Esophagus muscularis mucosa (tissue), 4 donors: ENCODE data around the gene MAP3K6. TPM values are rescaled to one million over a fixed set of nuclear protein-coding genes. Genes with fewer than 3 reads are reported as not detected.
A peak's percentile ranks its signal among the peaks of the same experiment; 100 is the strongest.

Experiments used
- DNase-seq: peaks from one replicate; pipeline ENCODE4 v3.0.0-alpha.2; 2017; ENCODE audit errors: extremely low spot score
- H3K27ac ChIP-seq, 4 donors: fragments of 200-600 bp; sonication (generic); replicated peaks in 1 of 4; 1 replicate in 3 of 4; 2 replicates in 1 of 4; pipeline ENCODE4 v1.5.1; 2016 to 2019; ENCODE audit warnings: mild to moderate bottlenecking in 1 of 4
- H3K27me3 ChIP-seq, 4 donors: fragments of 200-600 bp; sonication (generic); one replicate each; pipeline versions ENCODE4 v1.5.1 to v1.6.0; 2016 to 2019
- H3K36me3 ChIP-seq, 4 donors: fragments of 200-600 bp; sonication (generic); one replicate each; pipeline ENCODE4 v1.5.1; 2016 to 2019
- H3K4me1 ChIP-seq, 4 donors: fragments of 200-600 bp; sonication (generic); one replicate each; pipeline ENCODE4 v1.5.1; 2016 to 2019
- H3K4me3 ChIP-seq, 4 donors: fragments of 200-600 bp; sonication (generic); 1 replicate in 2 of 4; 2 replicates in 2 of 4; pipeline ENCODE4 v1.5.1; 2016 to 2019; ENCODE audit warnings: mild to moderate bottlenecking in 4 of 4, moderate library complexity in 1 of 4
- H3K9me3 ChIP-seq, 4 donors: fragments of 200-600 bp; sonication (generic); 1 replicate in 3 of 4; 2 replicates in 1 of 4; pipeline ENCODE4 v1.5.1; 2016 to 2019
- EP300 ChIP-seq: sonication (generic); formaldehyde crosslinking; IDR thresholded peaks from one replicate; pipeline ENCODE4 v1.6.1; 2017; ENCODE audit warnings: antibody characterized with exemption
- POLR2A ChIP-seq: fragments of 450-650 bp; IDR thresholded peaks from one replicate; pipeline ENCODE4 v1.6.1; 2017; ENCODE audit warnings: antibody characterized with exemption, moderate library complexity, mild to moderate bottlenecking, low read depth
- POLR2AphosphoS5 ChIP-seq, 2 donors: sonication (generic); formaldehyde crosslinking; IDR thresholded peaks; one replicate each; pipeline ENCODE4 v1.6.1; 2017; ENCODE audit warnings: antibody characterized with exemption in 2 of 2
- WGBS: methylation state at CpG from one replicate; pipeline ENCODE4 v1.1.5; 2018; 5-methylcytosine and 5-hydroxymethylcytosine counted together
- intact Hi-C: fragments of 100-400 bp; cut with DNase I; formaldehyde crosslinking; loops from one replicate; pipeline ENCODE4 v1.15.1; 2023
- total RNA-seq, 4 donors: library from RNA; depleted of rRNA; stranded (reverse); fragments of >200 nt; gene quantifications; one replicate each; pipeline versions ENCODE4 v1.1.0 to v1.2.1, GENCODE V29; 2016
- TF ChIP-seq, protein P1 (sequence below), 3 experiments: fragments of 200-600 bp in 2 of 3; fragments of 450-650 bp in 1 of 3; sonication (generic) in 2 of 3; IDR thresholded peaks; one replicate each; pipeline ENCODE4 v1.5.1; 2017 to 2019; ENCODE audit warnings: antibody characterized with exemption in 3 of 3, mild to moderate bottlenecking in 2 of 3, moderate library complexity in 1 of 3

The MAP3K6 gene
- total RNA-seq, 4 donors from 2014 or later: 29.7 to 80.1 (median 55.4) TPM

DNA sequence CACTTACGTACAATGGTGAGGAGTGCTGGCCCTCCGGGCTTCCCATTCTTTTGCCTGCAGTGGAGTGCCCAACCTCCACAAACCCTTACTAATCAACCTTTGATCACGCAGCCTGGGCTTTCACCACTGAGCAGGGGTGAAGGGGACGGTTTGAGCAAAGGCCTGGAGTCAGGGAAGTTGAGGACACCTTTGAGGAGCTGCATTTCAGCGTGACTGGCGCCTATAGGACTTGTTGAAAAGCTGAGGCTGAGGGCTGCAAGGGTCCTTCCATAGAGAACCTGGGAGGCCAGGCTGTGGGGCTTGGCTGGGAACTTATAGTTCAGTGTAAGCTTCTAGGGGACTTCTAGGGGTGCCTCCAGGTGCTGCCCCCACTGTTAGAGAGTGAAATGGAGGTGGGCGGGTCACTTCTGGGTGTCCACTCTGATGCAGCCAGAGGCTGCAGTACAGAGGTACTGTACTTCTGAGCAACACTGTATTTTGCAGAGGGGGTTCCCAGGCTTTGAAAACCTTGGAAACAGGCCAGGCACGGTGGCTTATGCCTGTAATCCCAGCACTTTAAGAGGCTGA lies 15.1 kb downstream of the MAP3K6 start:
- intact Hi-C loops: no loop called here
- Histone ChIP-seq H3K36me3 (peaks cover 32 to 42% (median 39%) of the 10 kb centered on the region in 4 donors), H3K27me3 (peaks cover 0 to 40% (median 7%) of the 10 kb centered on the region in 4 donors), H3K9me3 (no peaks in the 10 kb centered on the region), H3K4me3 (peak overlapping the region; percentile 53 to 59 (median 56)), H3K27ac (peak overlapping the region in 3 of 4 donors; percentile 43 to 52 (median 49)), H3K4me1 (peaks cover 23 to 32% (median 30%) of the 10 kb centered on the region in 4 donors)
- 65% methylated on average over 6 of the region's 8 CpGs for WGBS
- TF ChIP-seq POLR2AphosphoS5 (IDR thresholded peaks at IDR 0.05) (no peak), EP300 (no peak), POLR2A (no peak)
- TF ChIP-seq, protein P1, sequence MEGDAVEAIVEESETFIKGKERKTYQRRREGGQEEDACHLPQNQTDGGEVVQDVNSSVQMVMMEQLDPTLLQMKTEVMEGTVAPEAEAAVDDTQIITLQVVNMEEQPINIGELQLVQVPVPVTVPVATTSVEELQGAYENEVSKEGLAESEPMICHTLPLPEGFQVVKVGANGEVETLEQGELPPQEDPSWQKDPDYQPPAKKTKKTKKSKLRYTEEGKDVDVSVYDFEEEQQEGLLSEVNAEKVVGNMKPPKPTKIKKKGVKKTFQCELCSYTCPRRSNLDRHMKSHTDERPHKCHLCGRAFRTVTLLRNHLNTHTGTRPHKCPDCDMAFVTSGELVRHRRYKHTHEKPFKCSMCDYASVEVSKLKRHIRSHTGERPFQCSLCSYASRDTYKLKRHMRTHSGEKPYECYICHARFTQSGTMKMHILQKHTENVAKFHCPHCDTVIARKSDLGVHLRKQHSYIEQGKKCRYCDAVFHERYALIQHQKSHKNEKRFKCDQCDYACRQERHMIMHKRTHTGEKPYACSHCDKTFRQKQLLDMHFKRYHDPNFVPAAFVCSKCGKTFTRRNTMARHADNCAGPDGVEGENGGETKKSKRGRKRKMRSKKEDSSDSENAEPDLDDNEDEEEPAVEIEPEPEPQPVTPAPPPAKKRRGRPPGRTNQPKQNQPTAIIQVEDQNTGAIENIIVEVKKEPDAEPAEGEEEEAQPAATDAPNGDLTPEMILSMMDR (IDR thresholded peaks at IDR 0.05): no peak
- DNase-seq: no peak

DNA sequence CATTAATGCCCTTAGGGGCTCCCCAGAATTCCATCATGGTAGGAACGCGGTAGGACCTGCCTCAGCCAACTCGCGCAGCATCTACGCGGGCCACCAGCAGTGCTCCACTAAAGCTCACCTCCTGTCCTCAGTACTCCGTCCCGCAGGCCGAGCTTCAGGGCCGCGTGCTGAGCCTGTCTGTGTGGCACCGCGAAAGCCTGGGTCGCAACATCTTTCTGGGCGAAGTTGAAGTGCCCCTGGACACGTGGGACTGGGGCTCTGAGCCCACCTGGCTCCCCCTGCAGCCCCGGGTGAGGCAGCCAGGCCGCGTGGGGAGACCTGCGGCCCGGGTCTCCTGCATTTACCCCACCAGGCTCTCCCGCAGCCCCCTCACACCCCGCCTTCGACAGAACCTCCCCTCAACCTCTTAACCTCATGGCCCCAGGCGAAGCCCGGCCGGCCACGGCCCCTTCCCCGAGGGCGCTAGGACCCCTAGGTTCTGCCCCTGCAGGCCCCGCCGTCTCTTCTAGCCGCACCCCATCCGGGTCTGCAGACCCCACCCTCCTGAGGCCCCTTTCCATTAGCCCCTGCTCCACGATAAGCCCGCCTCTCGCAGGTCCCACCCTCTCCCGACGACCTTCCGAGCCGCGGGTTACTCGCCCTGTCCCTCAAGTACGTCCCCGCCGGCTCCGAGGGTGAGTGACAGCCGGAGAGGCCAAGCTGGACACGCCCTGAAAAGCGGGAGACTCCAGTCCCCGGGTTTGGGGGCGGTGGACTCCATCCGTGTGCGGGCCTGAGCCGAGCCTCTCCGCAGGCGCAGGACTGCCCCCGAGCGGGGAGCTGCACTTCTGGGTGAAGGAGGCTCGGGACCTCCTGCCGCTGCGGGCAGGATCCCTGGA lies 15.9 kb downstream of the MAP3K6 start:
- H3K27me3 ChIP-seq: peaks cover 0 to 40% (median 7%) of the 10 kb centered on the region in 4 donors
- no peaks in the 10 kb centered on the region for H3K9me3 ChIP-seq
- H3K27ac ChIP-seq: peak overlapping the region in 3 of 4 donors; percentile 43 to 52 (median 49)
- peak overlapping the region; percentile 53 to 59 (median 56) for H3K4me3 ChIP-seq
- H3K36me3 ChIP-seq: peaks cover 25 to 35% (median 32%) of the 10 kb centered on the region in 4 donors
- 42% methylated on average over 34 of the region's 62 CpGs for WGBS
- DNase-seq: no peak
- intact Hi-C loops: no loop called here
- TF ChIP-seq POLR2A: no peak
- TF ChIP-seq, protein P1 (IDR thresholded peaks at IDR 0.05): no peak
- TF ChIP-seq POLR2AphosphoS5 (IDR thresholded peaks at IDR 0.05): peak in 1 of 2 donors; percentile 8
- TF ChIP-seq EP300: no peak
- H3K4me1 ChIP-seq: peaks cover 23 to 32% (median 30%) of the 10 kb centered on the region in 4 donors

DNA sequence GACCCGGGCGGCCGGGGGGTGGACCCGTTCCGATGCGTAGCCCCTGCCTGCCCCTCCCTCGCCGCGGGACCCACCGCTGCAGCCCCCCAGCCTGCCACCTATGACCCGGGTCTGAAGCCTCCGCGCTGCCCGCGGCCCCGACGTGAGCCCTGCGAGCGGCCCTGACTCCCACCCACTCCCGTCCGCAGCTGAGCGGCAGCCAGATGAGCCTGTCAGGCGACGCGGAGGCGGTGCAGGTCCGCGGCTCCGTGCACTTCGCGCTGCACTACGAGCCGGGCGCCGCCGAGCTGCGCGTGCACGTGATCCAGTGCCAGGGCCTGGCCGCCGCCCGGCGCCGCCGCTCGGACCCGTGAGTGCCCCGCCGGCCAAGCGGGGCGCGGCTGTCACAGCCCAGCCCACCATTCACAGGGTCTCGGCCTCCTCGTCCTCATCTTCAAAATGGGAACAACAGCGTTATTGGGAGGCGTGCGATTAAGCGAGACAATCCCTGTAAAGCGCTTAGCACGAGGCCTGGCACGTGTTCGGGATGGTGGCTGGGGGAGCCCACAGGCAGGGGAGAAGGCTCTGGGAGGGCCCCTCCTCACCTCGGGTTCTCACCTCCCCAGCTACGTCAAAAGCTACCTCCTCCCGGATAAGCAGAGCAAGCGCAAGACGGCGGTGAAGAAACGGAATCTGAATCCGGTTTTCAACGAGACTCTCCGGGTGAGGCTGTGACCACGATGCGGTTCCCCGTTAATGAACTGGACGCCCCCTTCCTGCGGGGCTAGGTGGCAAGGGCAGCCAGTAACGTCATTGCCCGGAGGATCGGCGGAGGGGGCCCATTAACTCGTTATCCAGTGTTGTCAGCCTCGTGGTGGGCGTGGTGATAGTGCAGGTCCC lies 16.7 kb downstream of the MAP3K6 start:
- peak overlapping the region; percentile 53 to 59 (median 56) for H3K4me3 ChIP-seq
- H3K27ac ChIP-seq: no peak overlapping the region
- intact Hi-C loops: no loop called here
- H3K27me3 ChIP-seq: peaks cover 0 to 40% (median 7%) of the 10 kb centered on the region in 4 donors
- peaks cover 23 to 32% (median 30%) of the 10 kb centered on the region in 4 donors for H3K4me1 ChIP-seq
- H3K9me3 ChIP-seq: no peaks in the 10 kb centered on the region
- WGBS: 47% methylated on average over 18 of the region's 84 CpGs
- no peak for DNase-seq
- TF ChIP-seq POLR2A: no peak
- TF ChIP-seq, protein P1 (IDR thresholded peaks at IDR 0.05): peak in 1 of 3 experiments; percentile 23
- TF ChIP-seq POLR2AphosphoS5 (IDR thresholded peaks at IDR 0.05): peak in 1 of 2 donors; percentile 38
- TF ChIP-seq EP300: no peak
- H3K36me3 ChIP-seq: peaks cover 16 to 26% (median 23%) of the 10 kb centered on the region in 4 donors
